Ovary (tissue), 3 donors: ENCODE data around the gene LOXL1.

Source experiments
- EP300 ChIP-seq: sonication (generic); formaldehyde crosslinking; IDR thresholded peaks from one replicate; pipeline ENCODE4 v1.6.1; 2017; ENCODE audit warnings: antibody characterized with exemption
- POLR2A ChIP-seq: fragments of 450-650 bp; IDR thresholded peaks from one replicate; pipeline ENCODE4 v1.6.1; 2017; ENCODE audit warnings: antibody characterized with exemption, mild to moderate bottlenecking, moderate library complexity
- TF ChIP-seq, protein P1 (sequence below), 3 donors: fragments of 450-650 bp in 2 of 3; fragments of 200-600 bp in 1 of 3; IDR thresholded peaks; one replicate each; pipeline versions ENCODE4 v1.5.1 to v1.8.0; 2016 to 2022; ENCODE audit warnings: antibody characterized with exemption in 3 of 3, mild to moderate bottlenecking in 1 of 3
- donor health status: DM: no; HTN: no; CAD: no.

DNA sequence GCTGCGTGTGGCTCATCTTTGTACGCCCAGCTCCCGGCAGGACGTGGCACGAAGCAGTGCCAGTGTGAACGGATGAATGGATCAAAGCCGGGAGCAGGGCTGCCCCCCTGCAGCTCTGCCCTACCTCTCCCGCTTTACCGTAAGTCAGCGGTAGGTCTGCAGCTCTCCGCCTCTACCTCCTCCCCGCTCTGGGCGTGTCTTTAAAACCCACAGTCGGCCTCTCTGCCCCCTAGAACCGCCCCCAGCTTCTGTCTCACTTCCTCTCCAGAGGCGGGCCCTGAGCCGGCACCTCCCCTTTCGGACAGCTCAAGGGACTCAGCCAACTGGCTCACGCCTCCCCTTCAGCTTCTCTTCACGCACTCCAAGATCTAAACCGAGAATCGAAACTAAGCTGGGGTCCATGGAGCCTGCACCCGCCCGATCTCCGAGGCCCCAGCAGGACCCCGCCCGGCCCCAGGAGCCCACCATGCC is 68.2 kb downstream of the LOXL1 start, which contains the start of gene PML:
- TF ChIP-seq, protein P1, sequence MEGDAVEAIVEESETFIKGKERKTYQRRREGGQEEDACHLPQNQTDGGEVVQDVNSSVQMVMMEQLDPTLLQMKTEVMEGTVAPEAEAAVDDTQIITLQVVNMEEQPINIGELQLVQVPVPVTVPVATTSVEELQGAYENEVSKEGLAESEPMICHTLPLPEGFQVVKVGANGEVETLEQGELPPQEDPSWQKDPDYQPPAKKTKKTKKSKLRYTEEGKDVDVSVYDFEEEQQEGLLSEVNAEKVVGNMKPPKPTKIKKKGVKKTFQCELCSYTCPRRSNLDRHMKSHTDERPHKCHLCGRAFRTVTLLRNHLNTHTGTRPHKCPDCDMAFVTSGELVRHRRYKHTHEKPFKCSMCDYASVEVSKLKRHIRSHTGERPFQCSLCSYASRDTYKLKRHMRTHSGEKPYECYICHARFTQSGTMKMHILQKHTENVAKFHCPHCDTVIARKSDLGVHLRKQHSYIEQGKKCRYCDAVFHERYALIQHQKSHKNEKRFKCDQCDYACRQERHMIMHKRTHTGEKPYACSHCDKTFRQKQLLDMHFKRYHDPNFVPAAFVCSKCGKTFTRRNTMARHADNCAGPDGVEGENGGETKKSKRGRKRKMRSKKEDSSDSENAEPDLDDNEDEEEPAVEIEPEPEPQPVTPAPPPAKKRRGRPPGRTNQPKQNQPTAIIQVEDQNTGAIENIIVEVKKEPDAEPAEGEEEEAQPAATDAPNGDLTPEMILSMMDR (IDR thresholded peaks at IDR 0.05): no peak
- TF ChIP-seq EP300 (no peak), POLR2A (no peak)
